ENCODE measurements around the gene DDX39B.

DDX39B gene

DNA sequence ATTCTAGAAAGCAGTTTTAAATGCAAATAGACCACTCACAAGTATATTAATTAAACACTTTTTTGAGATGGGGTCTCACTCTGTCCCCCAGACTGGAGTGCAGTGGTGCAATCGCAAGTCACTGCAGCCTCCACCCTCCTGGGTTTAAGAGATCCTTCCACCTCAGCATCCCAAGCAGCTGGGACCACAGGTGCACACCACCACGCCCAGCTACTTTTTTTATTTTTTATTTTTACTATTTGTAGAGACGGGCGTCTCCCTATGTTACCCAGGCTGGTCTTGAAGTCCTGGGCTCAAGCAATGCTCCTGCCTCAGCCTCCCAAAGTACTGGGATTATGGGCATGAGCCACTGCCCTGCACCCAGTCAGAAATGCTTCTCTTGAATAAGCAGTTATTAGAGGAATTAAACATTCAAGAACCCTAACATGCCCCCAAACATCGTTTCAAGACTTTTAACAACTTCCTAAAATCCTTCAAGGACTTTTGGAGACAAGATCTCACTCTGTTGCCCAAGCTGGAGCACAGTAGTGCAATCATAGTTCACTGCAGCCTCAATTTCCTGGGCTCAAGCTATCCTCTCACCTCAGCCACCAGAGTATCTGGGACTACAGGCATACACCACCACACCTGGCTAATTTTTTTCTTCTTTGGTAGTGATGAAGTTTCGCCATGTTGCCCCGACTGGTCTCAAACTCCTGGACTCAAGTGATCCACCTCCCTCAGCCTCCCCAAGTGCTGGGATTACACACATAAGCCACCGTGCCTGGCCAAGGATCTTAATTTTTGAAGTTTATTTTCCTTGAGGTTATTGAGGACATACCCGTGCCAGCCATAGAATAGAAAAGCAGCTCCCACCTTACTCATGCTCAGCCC is 9.8 kb downstream of the DDX39B start:
- Histone ChIP-seq H3K27me3 (ENCODE audit: low read depth, low read length) (no peaks in the 10 kb centered on the region), H3K36me3 (ENCODE audit: control insufficient read depth in 1 of 2, insufficient read depth in 2 of 2, low read length in 2 of 2) (peaks cover 57 to 70% of the 10 kb centered on the region in 2 donors), H3K9me3 (ENCODE audit: control insufficient read depth in 1 of 2, low read length in 2 of 2) (no peaks in the 10 kb centered on the region), H3K4me1 (ENCODE audit: control insufficient read depth in 1 of 2, insufficient read depth in 2 of 2, low read length in 2 of 2) (no peaks in the 10 kb centered on the region), H3K4me3 (ENCODE audit: low read depth in 1 of 2, low read length in 2 of 2) (no peak overlapping the region), H3K27ac (ENCODE audit: low read length) (no peak overlapping the region)

DNA sequence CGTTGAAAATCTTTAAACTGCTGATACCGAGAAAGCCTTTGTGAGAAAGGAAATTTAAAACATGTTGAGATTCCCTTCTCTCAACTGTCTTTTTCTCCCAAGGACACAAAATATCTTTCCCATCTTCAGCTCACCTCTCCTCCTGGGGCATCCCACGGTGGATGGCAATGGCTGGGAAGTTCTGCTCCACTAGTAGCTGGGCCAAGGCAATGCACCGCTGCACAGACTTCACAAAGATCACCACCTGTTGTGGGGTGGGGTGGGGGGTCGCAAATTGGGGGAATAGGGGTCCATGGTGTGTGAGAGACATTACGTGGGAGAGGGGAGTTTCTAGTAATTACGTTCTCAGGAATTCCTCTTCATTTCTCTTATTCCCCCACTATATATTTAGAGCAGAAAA is 10.6 kb downstream of the DDX39B start:
- Histone ChIP-seq H3K36me3 (ENCODE audit: control insufficient read depth in 1 of 2, insufficient read depth in 2 of 2, low read length in 2 of 2) (peaks cover 51 to 62% of the 10 kb centered on the region in 2 donors), H3K27ac (ENCODE audit: low read length) (no peak overlapping the region), H3K4me1 (ENCODE audit: control insufficient read depth in 1 of 2, insufficient read depth in 2 of 2, low read length in 2 of 2) (no peaks in the 10 kb centered on the region), H3K9me3 (ENCODE audit: control insufficient read depth in 1 of 2, low read length in 2 of 2) (no peaks in the 10 kb centered on the region), H3K4me3 (ENCODE audit: low read depth in 1 of 2, low read length in 2 of 2) (no peak overlapping the region), H3K27me3 (ENCODE audit: low read depth, low read length) (no peaks in the 10 kb centered on the region)

DNA sequence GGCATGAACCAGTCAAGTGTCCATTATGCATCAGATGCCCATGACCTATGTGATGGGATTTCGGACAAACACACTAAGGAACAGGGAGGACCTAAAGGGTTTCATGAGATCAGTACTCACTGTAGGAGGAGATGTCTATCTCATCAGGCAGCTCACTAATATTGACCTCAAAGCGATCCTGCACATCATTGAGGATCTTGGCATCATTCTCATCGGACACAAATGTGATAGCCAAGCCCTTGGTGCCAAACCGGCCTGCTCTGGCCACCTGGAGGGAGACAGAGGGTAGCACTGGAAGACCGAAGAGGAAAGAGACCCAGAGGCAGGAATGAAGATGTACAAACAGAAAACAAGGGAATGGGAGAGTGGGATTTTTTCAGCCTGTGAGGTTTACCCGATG is 11.1 kb downstream of the DDX39B start:
- Histone ChIP-seq H3K9me3 (ENCODE audit: control insufficient read depth in 1 of 2, low read length in 2 of 2) (no peaks in the 10 kb centered on the region), H3K27ac (ENCODE audit: low read length) (no peak overlapping the region), H3K36me3 (ENCODE audit: control insufficient read depth in 1 of 2, insufficient read depth in 2 of 2, low read length in 2 of 2) (peaks cover 46 to 57% of the 10 kb centered on the region in 2 donors), H3K27me3 (ENCODE audit: low read depth, low read length) (no peaks in the 10 kb centered on the region), H3K4me1 (ENCODE audit: control insufficient read depth in 1 of 2, insufficient read depth in 2 of 2, low read length in 2 of 2) (no peaks in the 10 kb centered on the region), H3K4me3 (ENCODE audit: low read depth in 1 of 2, low read length in 2 of 2) (no peak overlapping the region)

DNA sequence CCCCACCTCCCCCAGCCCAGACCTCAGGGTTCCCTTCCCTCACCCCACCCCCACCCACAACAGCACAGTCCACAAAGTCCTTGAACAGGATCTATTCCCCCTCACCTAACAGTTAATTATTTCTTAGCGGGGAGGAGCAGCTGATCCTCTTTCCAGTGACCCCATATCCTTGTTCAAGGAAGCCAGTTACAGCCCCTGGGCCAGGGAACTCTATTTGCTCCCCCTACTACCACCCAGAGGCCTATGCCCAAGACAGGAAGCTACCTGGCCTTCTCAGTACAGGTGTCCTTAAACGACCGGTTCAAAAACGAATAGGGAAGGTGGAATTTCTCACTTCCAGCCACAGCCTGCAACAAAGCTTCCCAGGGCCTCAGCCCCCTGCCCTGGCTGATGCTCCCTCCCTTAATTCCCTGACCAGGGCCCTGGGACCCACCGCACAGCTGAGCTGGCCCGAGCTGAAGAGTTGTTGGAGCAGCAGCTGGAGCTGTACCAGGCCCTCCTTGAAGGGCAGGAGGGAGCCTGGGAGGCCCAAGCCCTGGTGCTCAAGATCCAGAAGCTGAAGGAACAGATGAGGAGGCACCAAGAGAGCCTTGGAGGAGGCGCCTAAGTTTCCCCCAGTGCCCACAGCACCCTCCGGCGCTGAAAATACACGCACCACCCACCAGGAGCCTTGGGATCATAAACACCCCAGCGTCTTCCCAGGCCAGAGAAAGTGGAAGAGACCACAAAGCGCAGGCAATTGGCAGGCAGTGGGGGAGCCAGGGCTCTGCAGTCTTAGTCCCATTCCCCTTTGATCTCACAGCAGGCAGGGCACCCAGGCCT is 12.3 kb downstream of the DDX39B start:
- Histone ChIP-seq H3K36me3 (ENCODE audit: control insufficient read depth in 1 of 2, insufficient read depth in 2 of 2, low read length in 2 of 2) (peaks cover 35 to 46% of the 10 kb centered on the region in 2 donors), H3K9me3 (ENCODE audit: control insufficient read depth in 1 of 2, low read length in 2 of 2) (no peaks in the 10 kb centered on the region), H3K27me3 (ENCODE audit: low read depth, low read length) (no peaks in the 10 kb centered on the region), H3K4me1 (ENCODE audit: control insufficient read depth in 1 of 2, insufficient read depth in 2 of 2, low read length in 2 of 2) (no peaks in the 10 kb centered on the region), H3K4me3 (ENCODE audit: low read depth in 1 of 2, low read length in 2 of 2) (no peak overlapping the region), H3K27ac (ENCODE audit: low read length) (no peak overlapping the region)

DNA sequence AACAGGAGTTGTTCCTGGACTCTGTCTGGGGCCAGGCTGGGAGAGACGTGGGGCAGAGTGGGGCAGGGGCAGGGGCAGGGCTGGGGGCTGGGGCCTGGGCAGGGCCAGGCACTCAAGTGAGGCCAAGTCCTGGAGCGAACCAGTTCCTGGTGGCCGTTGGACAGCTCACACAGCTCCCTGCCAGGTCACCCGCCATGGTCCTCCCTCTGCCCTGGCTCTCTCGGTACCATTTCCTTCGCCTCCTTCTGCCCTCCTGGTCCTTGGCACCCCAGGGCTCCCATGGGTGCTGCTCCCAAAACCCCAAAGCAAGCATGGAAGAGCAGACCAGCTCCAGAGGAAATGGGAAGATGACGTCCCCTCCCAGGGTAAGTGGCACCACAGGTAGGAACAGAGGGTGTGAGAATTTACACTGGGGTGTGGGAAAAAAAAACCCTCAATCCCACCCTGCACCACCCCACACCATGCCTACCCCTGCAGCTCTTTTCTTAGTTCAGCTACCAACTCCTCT is 12.9 kb downstream of the DDX39B start, which contains the start of gene MCCD1:
MCCD1 (plus strand) TSS at position 142 of the 508 bp plus-strand sequence; CDS start at position 195, 53 bp downstream.
- no peak within 1 kb of the TSS for H3K4me3 ChIP-seq (ENCODE audit: low read depth in 1 of 2, low read length in 2 of 2)
- no peak within 1 kb of the TSS for H3K27ac ChIP-seq (ENCODE audit: low read length)
- no peaks in the 10 kb centered on the region for H3K4me1 ChIP-seq (ENCODE audit: control insufficient read depth in 1 of 2, insufficient read depth in 2 of 2, low read length in 2 of 2)
- no peaks in the 10 kb centered on the region for H3K9me3 ChIP-seq (ENCODE audit: control insufficient read depth in 1 of 2, low read length in 2 of 2)
- peaks cover 29 to 40% of the 10 kb centered on the region in 2 donors for H3K36me3 ChIP-seq (ENCODE audit: control insufficient read depth in 1 of 2, insufficient read depth in 2 of 2, low read length in 2 of 2)
- H3K27me3 ChIP-seq (ENCODE audit: low read depth, low read length), result no peaks in the 10 kb centered on the region

DNA sequence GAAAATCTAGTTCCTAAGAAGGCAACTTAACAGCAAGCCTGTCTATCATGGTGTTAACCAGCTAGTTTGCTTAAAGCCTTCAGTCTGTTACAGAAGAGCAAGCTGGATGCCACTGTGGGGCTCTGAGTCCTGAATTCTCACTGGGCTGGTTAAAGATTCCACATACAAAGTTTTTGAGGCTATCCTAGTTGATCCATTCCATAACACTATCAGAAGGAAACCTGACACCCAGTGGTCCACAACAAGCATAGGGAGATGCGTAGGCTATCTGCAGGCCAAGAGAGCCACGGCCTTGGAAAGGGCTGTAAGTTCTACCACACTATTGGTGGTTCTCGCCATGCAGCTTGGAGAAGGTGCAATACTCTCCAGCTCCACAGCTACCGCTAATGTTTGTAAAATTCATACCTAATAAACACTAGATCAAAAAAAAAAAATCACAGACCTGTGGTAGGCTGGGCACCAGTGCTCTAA is 13.5 kb downstream of the DDX39B start:
- peaks cover 23 to 34% of the 10 kb centered on the region in 2 donors for H3K36me3 ChIP-seq (ENCODE audit: control insufficient read depth in 1 of 2, insufficient read depth in 2 of 2, low read length in 2 of 2)
- H3K9me3 ChIP-seq (ENCODE audit: control insufficient read depth in 1 of 2, low read length in 2 of 2), result no peaks in the 10 kb centered on the region
- H3K4me3 ChIP-seq (ENCODE audit: low read depth in 1 of 2, low read length in 2 of 2), result no peak overlapping the region
- no peaks in the 10 kb centered on the region for H3K4me1 ChIP-seq (ENCODE audit: control insufficient read depth in 1 of 2, insufficient read depth in 2 of 2, low read length in 2 of 2)
- no peaks in the 10 kb centered on the region for H3K27me3 ChIP-seq (ENCODE audit: low read depth, low read length)
- H3K27ac ChIP-seq (ENCODE audit: low read length), result no peak overlapping the region

DNA sequence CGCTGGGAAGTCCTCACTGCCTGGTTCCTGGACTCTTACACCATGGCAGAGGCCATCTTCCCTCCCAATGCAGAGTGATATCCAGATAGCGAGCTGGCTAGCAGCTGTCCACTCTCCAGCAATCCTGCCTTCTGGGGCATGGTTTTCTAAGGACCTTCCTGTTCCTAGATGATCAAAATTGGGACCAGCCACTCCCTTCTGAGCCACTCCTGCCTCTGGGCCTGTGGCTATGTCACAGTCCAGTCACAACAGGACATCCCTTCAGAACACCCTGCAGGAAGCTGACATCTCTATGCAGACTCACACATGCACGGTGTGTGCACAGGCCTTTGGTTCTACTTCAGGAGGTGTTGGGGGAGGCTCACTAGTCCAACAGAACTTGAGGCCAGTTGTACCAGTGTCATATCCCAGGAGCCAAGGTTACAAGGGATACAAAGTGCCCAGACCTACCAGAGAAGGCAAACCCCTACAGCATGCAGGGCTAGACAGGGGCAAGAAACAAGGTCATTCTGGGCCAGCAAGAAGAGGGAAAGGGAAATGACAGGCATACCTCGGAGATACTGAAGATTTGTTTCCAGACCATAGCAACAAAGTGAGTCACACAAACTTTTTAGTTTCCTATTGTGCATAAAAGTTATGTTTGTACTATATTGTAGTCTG is 15.7 kb downstream of the DDX39B start:
- no peak overlapping the region for H3K27ac ChIP-seq (ENCODE audit: low read length)
- peaks cover 14 to 16% of the 10 kb centered on the region in 2 donors for H3K36me3 ChIP-seq (ENCODE audit: control insufficient read depth in 1 of 2, insufficient read depth in 2 of 2, low read length in 2 of 2)
- no peaks in the 10 kb centered on the region for H3K9me3 ChIP-seq (ENCODE audit: control insufficient read depth in 1 of 2, low read length in 2 of 2)
- no peaks in the 10 kb centered on the region for H3K4me1 ChIP-seq (ENCODE audit: control insufficient read depth in 1 of 2, insufficient read depth in 2 of 2, low read length in 2 of 2)
- H3K27me3 ChIP-seq (ENCODE audit: low read depth, low read length), result no peaks in the 10 kb centered on the region
- no peak overlapping the region for H3K4me3 ChIP-seq (ENCODE audit: low read depth in 1 of 2, low read length in 2 of 2)

DNA sequence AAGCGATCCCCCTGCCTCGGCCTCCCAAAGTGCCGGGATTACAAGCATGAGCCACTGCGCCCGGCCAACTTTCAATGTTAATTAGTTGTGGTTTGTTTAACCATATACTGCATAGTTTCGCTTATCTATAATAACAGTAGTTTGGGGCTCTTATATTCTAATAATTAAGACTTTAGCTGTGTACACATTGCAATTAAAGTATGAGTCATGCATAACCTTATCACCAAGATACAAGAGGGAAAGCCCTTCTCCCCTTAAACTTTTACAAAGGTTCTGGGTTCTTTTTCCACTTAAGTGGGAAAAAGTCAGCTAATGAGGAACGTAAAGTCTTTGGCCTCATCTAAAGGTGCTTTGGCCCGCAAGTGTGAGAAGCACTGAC is 16.3 kb downstream of the DDX39B start:
- no peaks in the 10 kb centered on the region for H3K9me3 ChIP-seq (ENCODE audit: control insufficient read depth in 1 of 2, low read length in 2 of 2)
- H3K4me1 ChIP-seq (ENCODE audit: control insufficient read depth in 1 of 2, insufficient read depth in 2 of 2, low read length in 2 of 2), result no peaks in the 10 kb centered on the region
- H3K27me3 ChIP-seq (ENCODE audit: low read depth, low read length), result no peaks in the 10 kb centered on the region
- H3K27ac ChIP-seq (ENCODE audit: low read length), result no peak overlapping the region
- H3K36me3 ChIP-seq (ENCODE audit: control insufficient read depth in 1 of 2, insufficient read depth in 2 of 2, low read length in 2 of 2), result peaks cover 9 to 10% of the 10 kb centered on the region in 2 donors
- H3K4me3 ChIP-seq (ENCODE audit: low read depth in 1 of 2, low read length in 2 of 2), result no peak overlapping the region

DNA sequence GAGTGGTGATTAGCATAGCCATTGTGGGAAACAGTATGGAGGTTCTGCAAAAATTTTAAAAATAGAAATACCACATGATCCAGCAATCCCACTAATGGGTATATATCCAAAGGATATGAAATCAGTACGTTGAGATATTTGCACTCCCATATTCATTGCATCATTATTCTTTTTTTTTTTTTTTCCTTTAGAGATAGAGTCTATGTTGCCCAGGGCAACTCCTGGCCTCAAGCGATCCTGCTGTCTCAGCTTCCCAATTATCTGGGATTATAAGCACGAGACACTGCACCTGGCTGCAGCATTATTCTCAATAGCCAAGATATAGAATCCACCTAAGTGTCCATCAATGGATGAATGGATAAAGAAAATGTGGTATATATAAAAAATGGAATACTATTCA is 20.0 kb downstream of the DDX39B start:
- Histone ChIP-seq H3K27ac (ENCODE audit: low read length) (no peak overlapping the region), H3K9me3 (ENCODE audit: control insufficient read depth in 1 of 2, low read length in 2 of 2) (no peaks in the 10 kb centered on the region), H3K4me3 (ENCODE audit: low read depth in 1 of 2, low read length in 2 of 2) (no peak overlapping the region), H3K4me1 (ENCODE audit: control insufficient read depth in 1 of 2, insufficient read depth in 2 of 2, low read length in 2 of 2) (no peaks in the 10 kb centered on the region), H3K27me3 (ENCODE audit: low read depth, low read length) (no peaks in the 10 kb centered on the region), H3K36me3 (ENCODE audit: control insufficient read depth in 1 of 2, insufficient read depth in 2 of 2, low read length in 2 of 2) (no peaks in the 10 kb centered on the region)

DNA sequence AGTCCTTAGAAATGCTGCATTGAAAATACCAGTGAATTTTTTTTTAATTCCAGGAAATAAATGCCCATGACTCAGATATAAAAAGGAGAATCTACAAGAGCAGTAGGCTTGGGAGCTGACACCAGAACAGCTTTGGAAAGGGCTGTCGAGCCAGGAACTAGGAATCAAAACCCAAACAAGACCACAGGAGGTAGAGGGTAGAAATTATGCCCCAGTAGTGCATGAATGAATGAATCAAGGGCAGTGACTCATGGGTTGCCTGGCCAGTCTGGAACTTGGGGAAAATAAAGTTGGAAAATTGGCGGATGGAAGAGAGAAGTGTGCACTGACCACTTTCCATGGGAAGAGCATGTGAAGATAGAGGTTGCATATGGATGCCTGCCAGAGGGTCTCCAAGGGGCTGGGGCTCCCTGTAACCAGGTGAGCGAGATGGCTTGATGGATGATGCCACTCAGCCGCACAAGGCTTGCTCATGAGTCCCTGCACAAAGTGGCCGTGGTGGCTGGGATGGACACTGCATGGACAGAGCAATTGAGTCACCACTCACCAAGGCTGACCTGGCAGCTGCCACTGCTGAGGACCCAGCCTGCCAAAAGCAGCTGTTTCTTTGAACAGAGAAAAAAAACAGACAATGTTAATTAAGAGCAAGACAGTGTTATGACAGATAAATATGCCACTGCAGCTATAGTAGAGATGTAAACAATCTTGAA is 28.2 kb downstream of the DDX39B start:
- no peaks in the 10 kb centered on the region for H3K9me3 ChIP-seq (ENCODE audit: control insufficient read depth in 1 of 2, low read length in 2 of 2)

More for the DNA sequence above, 28.2 kb downstream of the DDX39B start:
- no peak overlapping the region for H3K27ac ChIP-seq (ENCODE audit: low read length)
- H3K27me3 ChIP-seq (ENCODE audit: low read depth, low read length), result no peaks in the 10 kb centered on the region
- no peaks in the 10 kb centered on the region for H3K36me3 ChIP-seq (ENCODE audit: control insufficient read depth in 1 of 2, insufficient read depth in 2 of 2, low read length in 2 of 2)
- no peak overlapping the region for H3K4me3 ChIP-seq (ENCODE audit: low read depth in 1 of 2, low read length in 2 of 2)
- no peaks in the 10 kb centered on the region for H3K4me1 ChIP-seq (ENCODE audit: control insufficient read depth in 1 of 2, insufficient read depth in 2 of 2, low read length in 2 of 2)

Measured in muscle layer of duodenum (tissue), 2 donors.